HG03066 (cell line): ENCODE measurements around the gene TAT.
"Not testable (repeated sequence)": the region's sequence is repeated elsewhere in the genome, so short reads cannot be mapped to it uniquely, and the experiment has no call there.

Source experiments
- ATAC-seq: cut with Tn5 transposase; IDR thresholded peaks from one replicate; pipeline ENCODE4 v1.9.1; 2021; ENCODE audit warnings: low read depth; ENCODE audit not compliant: unreplicated experiment

The TAT gene

DNA sequence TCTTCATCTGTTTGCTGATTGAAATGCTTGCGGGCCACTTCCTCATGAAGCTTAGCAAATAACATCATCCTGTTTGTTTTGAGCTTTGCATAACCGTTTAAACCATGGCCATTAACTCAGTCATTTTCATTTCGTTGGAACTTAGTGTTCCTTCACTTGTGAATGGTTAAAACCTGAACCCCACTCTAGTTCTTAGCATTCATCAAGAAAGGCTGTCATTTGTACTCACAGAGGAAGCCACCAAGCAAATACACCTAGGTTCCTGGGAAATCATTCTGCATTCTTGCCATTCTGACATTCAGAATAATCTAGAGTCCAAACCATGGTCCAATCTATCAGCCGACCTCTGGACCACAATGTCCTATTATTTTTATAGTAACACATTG, 8.4 kb upstream of the TAT start:
- ATAC-seq = no peak

DNA sequence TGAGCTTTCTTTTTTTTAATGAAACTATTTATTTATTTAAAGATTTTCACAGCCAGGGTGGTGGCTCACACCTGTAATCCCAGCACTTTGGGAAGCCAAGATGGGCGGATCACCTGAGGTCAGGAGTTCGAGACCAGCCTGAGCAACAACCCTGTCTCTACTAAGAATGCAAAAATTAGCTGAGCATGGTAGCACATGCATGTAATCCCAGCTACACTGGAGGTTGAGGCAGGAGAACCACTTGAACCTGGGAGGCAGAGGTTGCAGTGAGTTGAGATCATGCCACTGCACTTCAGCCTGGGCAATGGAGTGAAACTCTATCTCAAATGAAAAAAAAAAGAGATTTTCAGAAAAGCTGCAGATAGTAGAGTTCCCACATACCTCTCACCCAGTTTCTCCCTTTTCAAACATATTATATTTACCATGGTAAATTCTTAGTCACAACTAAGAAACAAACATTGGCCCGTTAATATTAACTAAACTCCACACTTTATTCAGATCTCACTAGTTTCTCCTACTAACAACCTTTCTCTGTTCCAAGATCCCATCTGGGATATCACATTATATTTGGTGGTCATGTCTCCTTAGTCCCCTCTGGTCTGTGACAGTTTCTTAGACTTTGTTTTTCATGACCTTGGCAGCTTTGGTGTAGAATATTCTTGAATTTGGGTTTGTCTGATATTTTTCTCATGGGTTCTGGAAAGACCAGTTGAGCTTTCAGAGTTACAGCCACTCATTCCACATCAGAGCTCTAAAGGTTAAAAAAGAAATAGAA, 7.8 kb upstream of the TAT start:
- no peak for ATAC-seq

DNA sequence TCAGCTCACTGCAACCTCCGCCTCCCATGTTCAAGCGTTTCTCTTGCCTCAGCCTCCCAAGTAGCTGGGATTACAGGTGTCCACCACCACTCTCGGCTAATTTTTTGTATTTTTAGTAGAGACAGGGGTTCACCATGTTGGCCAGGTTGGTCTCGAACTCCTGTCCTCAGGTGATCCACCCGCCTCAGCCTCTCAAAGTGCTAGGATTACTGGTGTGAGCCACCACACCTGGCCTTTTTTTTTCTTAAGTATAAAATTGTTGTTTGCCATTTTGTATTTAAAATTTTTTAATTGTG, 5.6 kb upstream of the TAT start:
- not testable (repeated sequence) for ATAC-seq

DNA sequence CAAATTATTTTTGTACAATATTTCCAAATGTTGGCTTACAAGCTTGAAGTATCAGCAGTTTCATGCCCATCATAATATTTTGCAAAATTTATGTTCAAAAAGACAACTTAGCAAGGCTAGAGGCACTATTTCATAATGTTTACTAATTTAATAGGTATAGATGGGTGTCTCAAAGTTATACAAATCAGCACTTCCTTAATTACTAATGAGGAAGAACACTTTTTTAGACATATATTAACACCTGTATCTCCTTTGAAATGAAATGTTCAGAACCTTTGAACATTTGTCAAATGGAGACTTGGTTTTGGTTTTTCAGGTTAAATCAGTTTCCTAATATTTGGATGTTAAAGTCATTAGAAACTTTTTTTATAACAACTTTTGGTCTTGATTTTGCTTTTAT, 2.2 kb downstream of the TAT start:
- no peak for ATAC-seq

DNA sequence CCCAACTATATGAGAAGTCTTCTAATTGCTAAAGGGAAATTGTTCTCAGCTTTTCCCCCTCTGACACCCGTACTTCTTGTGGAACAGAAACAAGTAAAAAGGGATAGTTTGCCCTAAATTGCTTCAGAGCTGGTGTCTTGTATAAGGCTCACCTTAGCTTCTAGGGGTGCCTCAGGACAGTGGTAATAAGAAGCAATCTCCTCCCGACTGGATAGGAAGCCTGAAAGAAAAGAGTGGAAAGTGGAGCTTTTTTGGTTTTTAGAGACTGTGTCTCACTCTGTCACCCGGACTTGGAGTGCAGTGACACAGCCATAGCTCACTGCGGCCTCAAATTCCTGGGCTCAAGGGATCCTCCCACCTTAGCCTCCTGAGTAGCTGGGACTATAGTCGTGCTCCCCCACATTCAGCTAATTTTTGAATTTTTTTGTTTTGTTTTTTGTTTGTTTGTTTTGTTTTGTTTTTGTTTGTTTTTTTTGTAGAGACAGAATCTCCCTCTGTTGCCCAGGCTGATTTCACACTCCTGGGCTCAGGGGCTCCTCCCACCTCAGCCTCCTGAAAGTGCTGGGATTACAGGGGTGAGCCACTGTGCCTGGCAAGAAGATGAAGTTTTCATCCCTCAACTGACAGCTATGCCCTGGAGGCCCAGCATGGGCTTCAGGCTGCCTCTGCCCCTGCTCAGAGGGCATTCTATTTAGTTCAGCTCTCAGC, 3.4 kb downstream of the TAT start:
- ATAC-seq = no peak

DNA sequence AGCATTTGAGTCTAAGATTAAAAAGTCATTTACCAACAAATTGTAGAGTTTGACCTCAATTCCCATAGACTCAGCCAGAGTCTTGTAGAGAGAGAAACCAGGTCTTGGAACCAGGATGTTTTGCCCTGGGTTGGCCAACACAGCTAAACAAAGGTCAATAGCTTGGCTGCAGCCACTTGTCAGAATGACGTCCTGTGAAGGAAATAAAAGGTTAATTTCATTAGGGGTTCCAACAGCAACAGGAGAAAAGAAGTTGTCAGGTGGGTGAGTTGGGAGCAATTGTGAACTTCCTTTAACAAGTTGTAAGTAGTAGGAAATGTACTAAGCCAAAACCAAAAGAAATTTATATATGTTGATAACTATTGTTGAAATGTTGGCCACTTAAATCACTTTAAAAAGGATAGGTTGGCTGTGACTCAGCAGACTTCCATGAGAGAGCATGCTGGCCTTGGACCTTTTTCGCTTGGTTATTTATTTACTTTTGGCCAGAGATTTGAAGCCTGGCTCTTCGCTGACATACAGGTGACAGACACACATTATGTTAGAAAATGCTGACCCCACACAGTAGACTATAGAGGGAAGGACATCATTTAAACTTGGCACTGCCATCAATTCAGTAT, 4.3 kb downstream of the TAT start:
- ATAC-seq = no peak

DNA sequence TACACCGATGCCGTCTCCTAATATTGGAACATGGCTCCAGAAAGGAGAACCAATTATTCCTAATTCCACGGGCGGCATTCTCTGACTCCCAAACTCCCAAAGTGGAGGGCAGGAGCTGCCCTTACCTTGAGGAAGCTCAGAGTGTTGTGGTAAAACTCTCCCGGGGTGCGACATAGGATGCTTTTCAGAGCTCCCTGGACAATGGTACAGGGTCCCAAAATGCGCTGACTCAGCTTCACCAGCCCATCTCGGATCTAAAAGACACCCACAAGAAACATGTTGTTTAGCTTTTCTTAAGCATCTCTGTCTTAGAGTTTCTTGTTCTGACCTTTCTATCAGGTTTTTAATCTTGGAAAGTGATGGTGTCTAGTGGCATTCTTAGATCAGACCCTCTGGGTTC, 6.7 kb downstream of the TAT start:
- no peak for ATAC-seq

DNA sequence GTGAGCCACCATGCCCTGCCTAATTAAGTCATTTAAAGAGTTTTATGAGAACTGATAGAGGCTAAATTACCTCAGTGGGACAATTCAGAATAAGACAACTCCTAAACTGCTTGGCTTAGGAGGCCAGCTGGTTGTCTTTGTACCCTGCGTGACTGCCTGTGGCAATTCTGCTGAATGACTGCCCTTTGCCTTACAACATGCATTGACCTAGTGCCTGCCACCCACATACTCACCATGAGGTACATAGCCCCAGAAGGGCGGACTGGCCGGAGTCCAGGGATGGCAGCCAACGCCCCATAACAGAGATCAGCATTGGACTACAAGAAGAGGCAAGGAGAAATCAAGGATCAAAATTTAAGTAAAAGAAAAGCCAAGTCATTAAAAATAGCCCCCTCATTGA, 7.3 kb downstream of the TAT start:
- no peak for ATAC-seq

DNA sequence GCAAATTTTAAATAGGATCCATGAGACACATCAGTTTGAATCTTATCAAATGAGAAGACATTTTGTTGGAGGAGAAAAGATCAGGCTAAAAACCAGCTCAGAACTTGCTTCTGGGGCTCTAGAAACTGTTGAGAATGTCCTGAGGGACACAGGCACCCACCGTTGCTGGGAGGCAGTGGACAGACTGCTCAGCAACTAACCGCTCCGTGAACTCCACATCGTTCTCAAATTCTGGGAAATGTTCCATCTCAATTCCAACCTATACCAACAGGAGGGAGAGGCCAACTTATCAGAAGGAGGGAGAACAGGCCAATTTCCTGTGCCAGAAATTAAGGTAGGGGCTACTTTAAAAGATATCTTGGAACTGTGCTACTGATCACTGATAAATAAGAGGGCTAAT, 8.3 kb downstream of the TAT start:
- no peak for ATAC-seq

DNA sequence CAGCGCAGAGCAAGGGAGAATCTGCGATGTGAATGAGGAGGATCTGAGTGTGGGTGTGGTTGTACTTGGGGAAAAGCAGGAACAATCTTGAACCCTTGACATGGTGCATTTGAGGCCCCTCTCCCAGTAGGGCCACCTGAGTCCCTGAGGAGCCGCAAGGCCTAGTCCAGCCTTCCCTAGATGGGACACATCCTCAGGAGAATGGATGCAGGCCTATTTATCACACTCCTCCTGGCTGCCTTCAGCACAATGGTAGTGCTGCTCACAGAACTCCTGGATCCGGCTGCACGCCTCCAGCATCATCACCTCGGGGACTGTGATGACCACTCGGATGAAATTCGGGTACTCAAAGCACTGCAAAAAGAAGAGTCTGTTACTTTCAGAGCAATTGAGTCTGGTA, 9.0 kb downstream of the TAT start:
- ATAC-seq = no peak

DNA sequence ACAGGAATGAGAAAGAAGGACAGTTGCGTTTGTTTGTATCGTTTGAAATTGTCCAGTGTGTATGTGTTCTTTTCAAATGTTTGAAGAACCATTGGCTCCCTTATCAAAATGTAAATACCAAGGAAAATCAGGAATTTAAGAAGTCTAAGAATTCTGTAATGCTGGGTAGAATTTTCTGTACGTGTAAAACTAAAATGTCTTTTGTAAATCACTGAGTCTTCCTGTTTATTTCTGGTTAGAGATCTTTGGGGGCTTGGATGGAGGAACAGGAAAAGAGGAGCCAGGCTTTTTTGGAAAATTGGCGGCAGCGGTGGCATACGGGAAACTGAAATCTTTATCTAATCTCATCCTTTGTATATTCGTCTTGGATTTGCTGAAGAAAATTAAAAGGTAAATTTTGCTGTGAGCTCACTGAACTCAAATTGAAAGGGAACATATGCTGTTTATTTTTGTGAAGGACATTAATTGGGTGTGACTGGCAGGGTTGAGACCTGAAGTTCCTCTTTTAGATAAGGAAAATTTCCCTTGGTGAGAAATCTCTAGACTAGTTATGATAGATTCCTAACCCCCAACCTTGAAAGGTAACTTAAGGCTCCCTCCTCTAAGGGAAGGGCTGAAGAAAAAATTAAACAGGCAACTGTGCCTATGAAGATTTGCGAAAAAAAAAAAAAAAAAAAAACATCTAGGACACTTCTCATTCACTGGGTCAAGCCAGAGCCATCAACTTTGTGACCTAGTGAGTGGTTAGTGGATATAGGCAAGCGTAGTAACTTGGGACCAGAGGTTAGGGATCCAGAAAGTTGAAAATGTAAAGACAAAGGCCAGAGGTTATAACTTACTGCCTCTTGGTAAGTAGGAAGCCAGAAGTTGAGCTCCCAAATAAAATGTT, 10.8 kb downstream of the TAT start:
- ATAC-seq = no peak

DNA sequence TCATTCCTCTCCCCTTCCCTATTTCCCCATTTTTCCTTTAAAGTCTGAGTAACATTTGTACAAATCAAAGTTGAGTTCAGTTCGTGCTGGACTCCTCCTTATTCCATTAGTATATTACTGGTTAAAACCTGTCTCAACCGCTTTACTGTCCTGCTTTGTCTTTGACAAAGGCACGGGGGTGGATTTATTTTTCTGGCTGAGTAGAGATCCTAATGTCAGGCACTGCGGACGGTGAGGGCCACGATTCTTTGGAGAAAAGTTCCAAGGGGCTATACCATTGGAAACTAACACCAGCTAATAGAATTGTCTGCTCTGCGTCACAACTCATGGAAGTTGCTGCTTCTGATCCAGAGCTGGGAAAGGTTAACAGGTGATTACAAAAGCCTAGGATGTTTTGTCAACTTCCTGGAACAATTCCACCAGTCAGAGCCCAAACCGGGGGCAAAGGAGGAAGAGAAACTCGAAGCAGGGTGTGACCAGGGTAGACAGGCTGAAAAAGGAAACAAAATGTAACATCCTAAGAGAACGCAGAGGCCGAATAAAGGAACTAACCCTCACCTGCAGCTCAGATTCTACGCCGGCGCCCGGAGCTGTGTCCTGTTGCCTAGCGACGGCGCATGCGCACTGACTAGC, 12.4 kb downstream of the TAT start:
- peak; percentile 84 for ATAC-seq

DNA sequence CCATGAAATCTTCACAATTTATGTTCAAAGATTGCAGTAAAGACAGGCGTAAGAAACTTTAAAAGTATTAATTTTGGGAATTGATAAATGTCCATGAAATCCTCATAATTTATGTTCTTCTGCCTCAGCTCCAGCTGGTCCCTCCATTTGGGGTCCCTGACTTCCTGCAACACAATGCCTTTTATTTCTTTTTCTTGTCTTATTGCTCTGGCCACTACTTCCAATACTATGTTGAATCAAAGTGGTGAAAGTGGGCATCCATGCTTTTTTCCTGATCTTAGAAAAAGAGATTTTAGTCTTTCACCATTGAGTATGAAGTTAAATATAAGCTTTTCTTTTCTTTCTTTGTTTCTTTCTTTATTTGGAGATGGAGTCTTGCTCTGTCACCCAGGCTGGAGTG, 14.3 kb downstream of the TAT start:
- ATAC-seq = no peak

DNA sequence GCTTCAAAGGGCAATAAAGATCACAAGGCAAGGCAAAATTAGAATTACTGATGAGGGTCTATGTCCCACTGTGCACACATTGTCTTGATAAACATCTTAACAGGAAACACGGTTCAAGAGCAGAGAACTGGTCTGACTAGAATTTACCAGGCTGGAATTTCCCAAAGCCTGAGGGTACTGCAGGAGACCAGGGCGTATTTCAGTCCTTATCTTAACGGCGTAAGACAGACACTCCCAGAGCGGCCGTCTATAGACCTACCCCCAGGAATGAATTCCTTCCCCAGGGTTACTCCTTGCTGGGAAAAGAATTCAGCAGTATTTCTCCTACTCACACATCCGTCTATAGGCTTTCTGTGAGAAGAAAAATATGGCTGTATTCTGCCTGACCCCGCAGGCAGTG, 15.0 kb downstream of the TAT start:
- not testable (repeated sequence) for ATAC-seq

DNA sequence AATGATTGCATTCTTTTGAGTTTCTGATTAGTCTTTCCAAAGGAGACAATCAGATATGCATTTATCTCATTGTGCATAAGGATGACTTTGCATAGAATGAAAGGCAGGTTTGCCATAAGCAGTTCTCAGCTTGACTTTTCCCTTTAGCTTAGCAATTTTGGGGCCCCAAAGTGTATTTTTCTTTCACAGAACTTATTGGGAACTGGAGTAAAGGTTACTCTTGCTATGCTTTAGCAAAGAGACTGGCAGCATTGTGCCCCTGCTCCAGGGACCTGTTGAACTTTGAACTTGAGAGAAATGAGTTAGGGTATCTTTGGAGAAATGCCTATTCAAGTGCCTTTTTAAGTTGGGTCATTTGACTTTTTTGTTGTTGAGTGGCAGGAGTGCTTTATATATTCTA, 17.0 kb downstream of the TAT start:
- no peak for ATAC-seq

DNA sequence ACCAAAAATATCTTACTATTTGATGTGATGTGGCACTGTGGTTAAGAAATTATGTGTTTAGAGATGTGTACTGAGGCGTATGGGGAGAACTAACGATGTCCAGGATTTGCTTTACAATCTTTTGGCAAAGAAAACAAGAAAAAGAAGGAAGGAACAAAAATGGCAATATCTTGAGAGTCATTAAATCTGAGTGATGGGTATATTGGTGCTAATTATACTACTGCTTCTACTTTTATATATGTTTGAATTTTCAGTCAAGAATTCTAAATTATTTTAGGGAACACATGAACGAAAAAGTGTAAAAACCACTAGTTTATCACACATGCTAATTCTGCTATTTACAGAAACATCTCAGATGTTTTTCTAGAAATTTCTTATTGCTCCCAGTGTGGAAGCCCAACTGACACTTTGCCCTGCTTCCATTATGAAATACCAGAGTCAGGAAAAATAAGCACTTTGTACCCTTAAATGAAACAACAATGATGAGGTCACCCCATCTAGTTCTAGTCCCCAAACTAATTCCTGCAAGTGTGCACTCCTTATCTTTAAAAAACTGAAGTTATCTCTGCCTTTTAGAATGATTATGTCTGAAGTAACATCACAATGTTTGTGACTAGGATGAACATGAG, 18.8 kb downstream of the TAT start:
- ATAC-seq = no peak

DNA sequence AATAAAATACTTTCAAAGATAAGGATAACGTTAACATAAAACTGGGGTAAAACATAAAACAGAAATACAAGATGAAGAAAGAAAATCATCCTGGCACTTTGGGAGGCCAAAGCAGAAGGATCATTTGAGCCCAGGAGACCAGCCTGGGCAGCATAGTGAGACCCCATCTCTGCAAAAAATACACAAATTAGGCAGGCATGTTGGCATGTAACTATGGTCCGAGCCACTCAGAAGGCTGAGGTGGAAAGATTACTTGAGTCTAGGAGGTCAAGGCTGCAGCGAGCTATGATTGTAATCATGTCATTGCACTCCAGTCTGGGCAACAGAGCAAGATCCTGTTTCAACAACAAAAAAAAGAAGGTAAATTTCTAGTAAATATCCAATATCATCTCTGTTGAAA, 19.6 kb downstream of the TAT start:
- no peak for ATAC-seq

DNA sequence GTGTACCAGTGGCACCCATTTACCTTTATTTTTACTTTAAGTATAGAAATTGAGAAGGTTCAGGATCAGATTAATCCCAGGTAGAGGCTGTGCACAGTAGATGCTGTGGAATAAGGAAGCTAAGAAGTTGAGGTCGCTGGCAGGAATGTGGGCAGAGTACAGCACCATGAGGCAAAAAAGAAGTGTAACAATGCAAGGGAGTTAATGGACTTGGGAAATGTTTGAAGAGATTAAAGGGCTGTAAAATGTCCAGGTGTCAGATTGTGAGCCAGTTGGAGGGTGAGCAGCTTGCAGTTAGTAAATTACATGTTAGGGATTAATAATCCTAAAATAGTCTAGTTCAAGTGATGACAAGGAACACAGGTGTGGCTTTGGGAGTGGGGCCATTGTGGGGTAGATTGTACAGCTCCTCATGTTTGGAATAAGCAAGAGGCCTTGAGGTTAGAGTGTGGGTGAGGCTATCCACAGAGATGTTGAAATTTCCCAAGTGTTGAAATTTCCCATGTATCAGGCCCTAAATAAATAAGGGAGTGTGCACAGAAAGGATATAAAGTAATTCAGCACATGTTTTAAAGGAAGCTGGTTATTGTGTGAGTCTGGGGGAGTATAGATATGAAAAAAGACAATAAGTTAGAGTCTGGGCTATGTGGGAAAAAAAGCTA, 21.5 kb downstream of the TAT start:
- ATAC-seq = no peak

DNA sequence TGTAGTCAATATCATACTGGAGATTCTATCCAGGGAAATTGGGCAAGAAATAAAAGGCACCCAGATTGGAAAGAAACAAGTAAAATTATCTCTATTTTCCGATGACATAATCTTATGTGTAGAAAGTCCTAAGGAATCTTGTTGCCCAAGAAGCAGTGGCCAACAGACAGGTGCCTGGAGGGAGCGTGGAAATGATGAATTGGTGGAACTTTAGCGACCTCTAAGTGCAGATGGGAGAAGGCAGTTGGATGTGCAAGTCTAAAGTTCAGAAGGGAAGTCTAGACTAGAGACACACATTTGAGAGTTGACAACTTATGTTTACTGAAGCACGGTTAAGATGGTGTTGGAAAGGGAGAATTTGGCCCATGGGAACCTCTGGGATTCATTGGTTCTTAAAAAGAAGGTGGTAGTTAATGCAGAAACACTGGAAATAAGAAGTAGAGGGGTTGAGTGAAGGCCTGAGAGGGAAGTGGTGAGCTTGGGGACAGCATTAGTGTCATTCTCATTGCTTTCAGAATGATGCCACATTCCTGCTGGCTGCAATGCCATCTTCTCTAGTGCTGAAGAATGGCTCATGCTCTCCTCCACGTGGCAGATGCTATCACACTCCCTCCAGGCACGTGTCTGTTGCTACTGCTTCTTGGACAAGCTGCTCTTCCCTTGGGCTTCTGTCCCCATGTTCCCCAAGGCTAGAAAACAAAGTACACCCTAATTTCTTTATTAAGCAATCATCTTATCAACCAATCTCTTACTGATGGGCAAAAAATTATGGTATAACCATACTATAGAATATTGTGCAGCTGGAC, 24.0 kb downstream of the TAT start:
- no peak for ATAC-seq
